ENCODE measurements around the gene DUSP7. TPM values are rescaled to one million over a fixed set of nuclear protein-coding genes. Genes with fewer than 3 reads are reported as not detected.

DUSP7 gene
- total RNA-seq, 1 donor from 2014 or later, result 23.5 TPM

DNA sequence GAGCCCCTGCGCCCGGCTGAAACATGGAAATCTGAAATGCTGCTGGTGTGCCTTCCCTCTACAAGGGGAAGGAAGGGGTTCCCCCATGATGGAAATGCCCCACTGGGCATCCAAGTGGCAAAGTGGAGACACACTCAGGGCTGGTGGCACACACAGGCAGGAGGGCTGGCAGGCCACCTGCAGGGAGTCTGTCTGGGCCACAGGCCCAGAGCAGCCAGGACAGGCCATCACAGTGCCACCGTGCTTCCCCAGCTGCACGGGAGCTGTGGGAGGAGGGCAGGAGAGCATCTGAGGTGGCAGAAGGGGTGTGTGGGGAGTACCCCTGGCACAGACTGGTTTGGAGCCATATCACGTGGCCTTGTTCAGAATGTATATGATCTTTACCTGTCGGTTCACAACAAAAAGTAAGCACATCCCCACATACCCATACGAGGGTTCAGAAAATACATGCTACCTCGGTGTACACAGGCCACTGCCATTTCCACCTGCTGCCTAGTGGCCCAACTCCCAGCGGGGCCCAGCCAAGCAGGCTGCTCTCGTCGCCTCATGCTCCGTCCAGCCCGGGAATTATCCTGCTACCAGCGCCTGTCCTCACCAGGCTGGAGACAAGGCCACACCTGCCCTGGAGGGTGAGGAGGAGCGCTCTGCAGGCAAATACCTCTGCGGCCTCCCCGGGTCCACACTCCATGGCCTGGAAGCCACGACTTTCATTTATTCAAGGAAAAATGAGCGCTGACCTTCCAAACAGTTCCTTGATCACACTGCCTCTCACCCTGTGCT lies 22.6 kb upstream of the DUSP7 start:
- no peak overlapping the region for H3K4me3 ChIP-seq (ENCODE audit: low read depth, low read length)
- H3K36me3 ChIP-seq (ENCODE audit: control insufficient read depth, insufficient read depth, low read length), result no peaks in the 10 kb centered on the region
- no peaks in the 10 kb centered on the region for H3K27me3 ChIP-seq (ENCODE audit: control insufficient read depth, insufficient read depth, low read length)
- no peak for TF ChIP-seq CTCF (IDR thresholded peaks at IDR 0.05; ENCODE audit: insufficient read depth, low read length, poor library complexity, severe bottlenecking)
- no peak for DNase-seq (ENCODE audit: low read depth)

DNA sequence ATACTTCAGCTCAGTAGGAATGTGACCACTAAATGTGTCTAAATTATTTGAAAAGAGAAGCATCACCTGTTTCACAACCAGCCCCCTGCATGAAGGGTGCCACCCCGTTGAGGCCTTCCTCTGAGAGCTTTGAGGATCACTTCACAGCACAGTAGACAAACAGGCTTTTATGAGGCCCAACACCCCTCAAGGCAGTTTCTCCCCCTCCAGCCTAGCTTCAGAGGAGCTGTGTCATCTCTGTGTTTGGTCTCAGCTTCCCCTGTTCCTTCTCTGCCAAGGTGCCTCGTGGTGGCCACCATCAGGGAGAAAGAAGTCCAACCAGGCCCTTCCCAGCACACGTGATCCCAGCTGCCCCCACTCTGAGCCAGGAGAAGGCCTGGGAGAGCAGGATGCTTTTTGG lies 21.6 kb upstream of the DUSP7 start:
- H3K4me3 ChIP-seq (ENCODE audit: low read depth, low read length), result no peak overlapping the region
- no peaks in the 10 kb centered on the region for H3K36me3 ChIP-seq (ENCODE audit: control insufficient read depth, insufficient read depth, low read length)
- no peaks in the 10 kb centered on the region for H3K27me3 ChIP-seq (ENCODE audit: control insufficient read depth, insufficient read depth, low read length)
- TF ChIP-seq CTCF (IDR thresholded peaks at IDR 0.05; ENCODE audit: insufficient read depth, low read length, poor library complexity, severe bottlenecking), result no peak
- no peak for DNase-seq (ENCODE audit: low read depth)

GRCh38 chr3:52076896-52077780 lies 20.8 kb upstream of the DUSP7 start:
- TF ChIP-seq CTCF (IDR thresholded peaks at IDR 0.05; ENCODE audit: insufficient read depth, low read length, poor library complexity, severe bottlenecking), result no peak
- Histone ChIP-seq H3K27me3 (ENCODE audit: control insufficient read depth, insufficient read depth, low read length) (no peaks in the 10 kb centered on the region), H3K36me3 (ENCODE audit: control insufficient read depth, insufficient read depth, low read length) (no peaks in the 10 kb centered on the region), H3K4me3 (ENCODE audit: low read depth, low read length) (no peak overlapping the region)
- DNase-seq (ENCODE audit: low read depth), result no peak

- no peak for TF ChIP-seq CTCF (IDR thresholded peaks at IDR 0.05; ENCODE audit: insufficient read depth, low read length, poor library complexity, severe bottlenecking)
- no peaks in the 10 kb centered on the region for H3K36me3 ChIP-seq (ENCODE audit: control insufficient read depth, insufficient read depth, low read length)
- no peak for DNase-seq (ENCODE audit: low read depth)
- H3K27me3 ChIP-seq (ENCODE audit: control insufficient read depth, insufficient read depth, low read length), result no peaks in the 10 kb centered on the region
- H3K4me3 ChIP-seq (ENCODE audit: low read depth, low read length), result no peak overlapping the region
These were observed 17.1 kb upstream of the DUSP7 start for GRCh38 chr3:52073490-52073889.

DNA sequence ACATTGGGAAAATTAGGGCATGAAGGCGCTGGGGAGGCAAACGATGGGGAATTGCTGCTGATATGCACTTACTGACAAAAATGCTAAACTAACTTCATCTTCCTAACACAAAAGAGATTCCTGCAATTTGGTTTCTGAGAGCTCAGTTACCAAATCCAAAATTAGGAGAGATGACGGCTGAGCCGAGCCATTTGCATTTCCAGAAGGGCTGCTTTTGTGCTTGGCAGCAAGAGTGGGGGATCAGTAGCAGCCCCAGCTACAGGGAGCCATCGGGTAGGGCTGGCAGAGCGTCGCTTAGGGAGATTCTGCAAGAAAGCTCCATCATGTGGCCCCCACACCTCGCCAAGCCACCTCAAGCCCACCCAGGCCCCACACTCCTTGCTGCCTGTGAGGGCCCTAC lies 16.1 kb upstream of the DUSP7 start:
- Histone ChIP-seq H3K36me3 (ENCODE audit: control insufficient read depth, insufficient read depth, low read length) (no peaks in the 10 kb centered on the region), H3K27me3 (ENCODE audit: control insufficient read depth, insufficient read depth, low read length) (no peaks in the 10 kb centered on the region), H3K4me3 (ENCODE audit: low read depth, low read length) (no peak overlapping the region)
- DNase-seq (ENCODE audit: low read depth), result no peak
- TF ChIP-seq CTCF (IDR thresholded peaks at IDR 0.05; ENCODE audit: insufficient read depth, low read length, poor library complexity, severe bottlenecking), result no peak

Measured in kidney epithelial cell (primary cell).